Loucy (cell line): ENCODE data around the gene FSTL5.

ENCODE experiments used
- H2AFZ ChIP-seq: fragments of 200-600 bp; sonication (generic); 2 replicates; pipeline ENCODE4 v1.6.0; 2016; ENCODE audit warnings: antibody characterized with exemption, mild to moderate bottlenecking, low read length, moderate library complexity
- H3F3A ChIP-seq: fragments of 200-600 bp; 2 replicates; pipeline ENCODE4 v1.6.0; 2016; ENCODE audit warnings: antibody characterized with exemption, low read depth, mild to moderate bottlenecking
- H3K27me3 ChIP-seq: fragments of 200-600 bp; sonication (generic); 2 replicates; pipeline ENCODE4 v1.6.1; 2014; ENCODE audit warnings: low read length, mild to moderate bottlenecking; ENCODE audit not compliant: insufficient read depth, poor library complexity, severe bottlenecking
- H3K36me3 ChIP-seq: fragments of 200-600 bp; sonication (generic); 2 replicates; pipeline ENCODE4 v1.6.1; 2016; ENCODE audit warnings: low read length; ENCODE audit not compliant: insufficient read depth
- H3K4me1 ChIP-seq: fragments of 200-600 bp; sonication (generic); 2 replicates; pipeline ENCODE4 v1.5.1; 2014; ENCODE audit warnings: low read length, mild to moderate bottlenecking; ENCODE audit not compliant: insufficient read depth, poor library complexity, severe bottlenecking
- H3K4me2 ChIP-seq: fragments of 200-600 bp; sonication (generic); 2 replicates; pipeline ENCODE4 v1.6.0; 2014; ENCODE audit warnings: antibody characterized with exemption, low read length, low read depth, mild to moderate bottlenecking; ENCODE audit not compliant: poor library complexity, severe bottlenecking
- H3K4me3 ChIP-seq: fragments of 200-600 bp; sonication (generic); 2 replicates; pipeline ENCODE4 v1.5.1; 2014; ENCODE audit warnings: low read length, mild to moderate bottlenecking, mixed read lengths; ENCODE audit not compliant: poor library complexity, severe bottlenecking
- H3K79me2 ChIP-seq: fragments of 200-600 bp; sonication (generic); 2 replicates; pipeline ENCODE4 v1.6.1; 2014; ENCODE audit warnings: low read length; ENCODE audit not compliant: insufficient read depth
- H3K9ac ChIP-seq: fragments of 200-600 bp; sonication (generic); 2 replicates; pipeline ENCODE4 v1.6.0; 2014; ENCODE audit warnings: mild to moderate bottlenecking, low read depth, low read length, moderate library complexity; ENCODE audit not compliant: poor library complexity, severe bottlenecking
- H3K9me2 ChIP-seq: fragments of 200-600 bp; sonication (generic); replicated peaks from 2 replicates; pipeline ENCODE4 v1.6.1; 2016; ENCODE audit warnings: low read depth, low read length, mixed read lengths
- H3K9me3 ChIP-seq: fragments of 200-600 bp; sonication (generic); 2 replicates; pipeline ENCODE4 v1.6.1; 2014; ENCODE audit warnings: mild to moderate bottlenecking, antibody characterized with exemption, low read length, low read depth; ENCODE audit not compliant: insufficient read depth
- H4K20me1 ChIP-seq: fragments of 200-600 bp; sonication (generic); 2 replicates; pipeline ENCODE4 v1.6.0; 2014; ENCODE audit warnings: antibody characterized with exemption, low read length, mild to moderate bottlenecking; ENCODE audit not compliant: insufficient read depth, poor library complexity, severe bottlenecking
- CTCF ChIP-seq: fragments of 200-600 bp; sonication (generic); conservative IDR thresholded peaks from 2 replicates; pipeline ENCODE4 v1.5.1; 2014; ENCODE audit warnings: mild to moderate bottlenecking, antibody characterized with exemption, low read length
- EZH2phosphoT487 ChIP-seq: fragments of 200-600 bp; IDR thresholded peaks from 2 replicates; pipeline ENCODE4 v1.6.1; 2018; ENCODE audit warnings: antibody characterized with exemption, mild to moderate bottlenecking, moderate library complexity, borderline replicate concordance

The FSTL5 gene

GRCh38 chr4:161498155-161498554, 665.6 kb downstream of the FSTL5 start:
- no peak for TF ChIP-seq EZH2phosphoT487
- TF ChIP-seq CTCF = no peak
- no peaks in the 10 kb centered on the region for H3K79me2 ChIP-seq
- no peaks in the 10 kb centered on the region for H3K9me3 ChIP-seq
- H4K20me1 ChIP-seq = no peaks in the 10 kb centered on the region
- H3K9ac ChIP-seq = no peak overlapping the region
- H3K4me2 ChIP-seq = no peak overlapping the region
- no peak overlapping the region for H3K4me3 ChIP-seq
- no peaks in the 10 kb centered on the region for H3F3A ChIP-seq
- H3K27me3 ChIP-seq = no peaks in the 10 kb centered on the region
- H3K36me3 ChIP-seq = no peaks in the 10 kb centered on the region
- no peaks in the 10 kb centered on the region for H3K9me2 ChIP-seq
- no peaks in the 10 kb centered on the region for H3K4me1 ChIP-seq
- H2AFZ ChIP-seq = no peak overlapping the region

GRCh38 chr4:161486461-161486860, 677.3 kb downstream of the FSTL5 start:
- no peak overlapping the region for H3K4me3 ChIP-seq
- no peaks in the 10 kb centered on the region for H3F3A ChIP-seq
- no peak overlapping the region for H3K9ac ChIP-seq
- H3K4me2 ChIP-seq = no peak overlapping the region
- H2AFZ ChIP-seq = no peak overlapping the region
- H3K79me2 ChIP-seq = no peaks in the 10 kb centered on the region
- no peaks in the 10 kb centered on the region for H3K9me2 ChIP-seq
- no peaks in the 10 kb centered on the region for H4K20me1 ChIP-seq
- no peak for TF ChIP-seq CTCF
- no peak for TF ChIP-seq EZH2phosphoT487
- no peaks in the 10 kb centered on the region for H3K9me3 ChIP-seq
- H3K27me3 ChIP-seq = no peaks in the 10 kb centered on the region
- no peaks in the 10 kb centered on the region for H3K36me3 ChIP-seq
- no peaks in the 10 kb centered on the region for H3K4me1 ChIP-seq

- no peak overlapping the region for H2AFZ ChIP-seq
- TF ChIP-seq EZH2phosphoT487 (no peak), CTCF (no peak)
- H3K4me3 ChIP-seq = no peak overlapping the region
- H3K79me2 ChIP-seq = no peaks in the 10 kb centered on the region
- no peaks in the 10 kb centered on the region for H3K4me1 ChIP-seq
- no peak overlapping the region for H3K9ac ChIP-seq
- no peaks in the 10 kb centered on the region for H3F3A ChIP-seq
- no peaks in the 10 kb centered on the region for H3K36me3 ChIP-seq
- H3K9me2 ChIP-seq = no peaks in the 10 kb centered on the region
- no peak overlapping the region for H3K4me2 ChIP-seq
- H3K27me3 ChIP-seq = no peaks in the 10 kb centered on the region
- H4K20me1 ChIP-seq = no peaks in the 10 kb centered on the region
- no peaks in the 10 kb centered on the region for H3K9me3 ChIP-seq
Measured at GRCh38 chr4:161466316-161466715, 697.5 kb downstream of the FSTL5 start.
